NCI-H187 (cell line): ENCODE results near the gene ETS1.

Experiments used
- DNase-seq, 2 experiments: peaks; one replicate each; lab custom pipeline; 2025; lab: John Stamatoyannopoulos, UW

ETS1 gene

DNA sequence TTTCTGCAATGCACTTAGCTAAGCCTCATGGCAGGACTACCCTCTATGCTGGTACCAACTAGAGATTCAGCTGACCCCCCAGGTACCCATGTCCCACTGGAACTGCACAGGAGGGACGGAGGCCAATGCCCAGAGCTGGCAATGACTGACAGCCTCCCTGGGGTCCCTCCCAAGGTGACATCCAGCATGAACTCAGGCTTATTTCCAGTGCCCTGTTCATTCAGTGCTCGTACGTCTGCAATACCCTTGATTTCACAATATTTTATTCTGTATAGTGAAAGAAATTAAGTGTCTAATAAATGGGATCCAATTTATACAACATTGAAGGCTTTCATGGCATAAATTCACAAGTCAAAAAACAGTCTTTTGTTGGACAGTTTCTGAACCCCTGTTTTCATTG is 20.2 kb downstream of the ETS1 start:
- DNase-seq, result no peak

GRCh38 chr11:128565881-128566280 is 21.5 kb downstream of the ETS1 start:
- no peak for DNase-seq

DNA sequence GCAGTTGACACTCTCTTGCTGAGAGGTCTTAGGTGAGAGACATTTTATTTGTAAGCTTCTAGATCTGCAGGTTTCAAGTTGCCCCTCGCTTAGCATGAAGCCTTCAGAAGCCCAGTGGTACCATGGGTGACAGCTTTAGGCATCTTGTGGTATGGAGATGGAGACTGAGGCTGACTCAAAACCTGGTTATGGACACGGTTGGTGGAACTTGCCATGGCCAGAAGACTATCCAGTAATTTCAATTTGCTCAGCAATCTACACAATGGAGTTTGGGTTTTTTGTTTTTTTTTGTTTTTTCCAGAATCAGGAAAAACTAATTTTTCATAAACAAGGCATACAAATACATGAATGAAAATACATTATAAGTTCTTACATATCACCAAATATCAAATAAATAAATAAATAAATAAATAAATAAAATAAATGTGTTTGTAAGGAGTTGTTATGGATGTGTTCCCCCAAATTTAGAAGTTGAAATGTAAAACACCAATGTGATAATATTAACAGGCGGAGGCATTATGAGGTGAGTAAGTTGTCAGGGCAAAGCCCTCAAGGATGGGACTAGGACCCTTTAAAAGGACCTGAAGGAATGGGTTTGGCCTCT is 22.6 kb downstream of the ETS1 start:
- DNase-seq, result no peak

DNA sequence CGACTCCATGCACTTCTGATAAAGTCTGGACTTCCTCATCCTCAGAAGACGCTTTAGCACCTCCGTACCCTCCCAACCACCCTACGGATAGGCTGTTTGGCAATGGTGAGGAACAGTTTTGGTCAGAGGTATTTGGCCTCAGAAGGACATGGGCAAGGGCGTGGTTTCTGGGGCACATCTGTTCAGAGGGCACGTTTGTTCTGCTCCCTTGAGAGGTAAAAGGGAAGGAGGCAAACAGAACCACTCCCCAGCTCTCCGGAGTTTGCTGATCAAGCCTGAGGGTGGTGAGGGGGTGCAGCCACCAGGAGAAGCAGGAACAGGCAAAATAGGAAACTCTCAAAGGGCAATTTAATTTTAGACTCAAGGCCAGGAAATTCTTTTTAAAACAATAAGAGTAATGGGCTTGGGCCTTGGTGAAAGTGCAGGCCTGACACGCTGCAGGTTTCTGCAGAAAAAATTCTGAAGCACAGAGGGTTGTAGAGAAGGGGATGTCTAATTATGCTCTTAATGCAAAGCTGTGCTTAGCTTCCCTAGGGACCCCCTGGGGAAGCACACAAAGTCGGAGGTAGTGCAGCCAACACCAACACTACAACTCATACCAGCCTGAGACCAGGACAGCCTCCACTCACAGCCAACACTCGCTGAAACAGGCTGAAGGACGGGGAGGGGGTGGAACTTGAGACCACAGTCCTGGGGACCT is 23.3 kb downstream of the ETS1 start:
- DNase-seq, result no peak

GRCh38 chr11:128563308-128563707 is 24.1 kb downstream of the ETS1 start:
- DNase-seq, result no peak

DNA sequence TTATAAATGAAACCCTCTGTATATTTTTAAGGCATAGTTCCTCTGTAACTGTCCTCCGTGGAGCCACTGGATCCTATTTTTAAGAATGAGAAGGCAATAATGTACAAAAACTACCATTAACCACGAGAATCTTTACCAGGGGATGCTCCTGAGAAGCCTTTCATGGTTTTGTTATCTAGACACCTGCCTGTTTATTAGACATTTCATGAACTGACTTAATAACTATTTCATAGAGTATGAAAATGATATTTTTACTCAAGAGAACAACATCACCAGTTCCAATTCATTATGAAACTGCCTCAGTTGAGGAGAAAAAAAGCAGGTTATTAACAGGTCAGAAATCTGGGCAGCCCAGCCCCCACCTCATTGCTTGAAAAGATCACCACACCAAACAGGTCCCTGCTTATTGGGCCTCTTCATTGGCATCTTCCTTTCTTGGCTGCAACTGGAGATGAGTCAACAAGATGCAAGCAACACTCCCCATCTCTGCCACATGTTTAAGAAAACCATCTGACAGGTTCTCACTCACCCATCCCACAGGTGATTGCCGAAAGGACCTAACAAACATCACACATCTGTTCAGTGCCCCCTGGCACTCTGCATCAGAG is 27.8 kb downstream of the ETS1 start:
- DNase-seq, result no peak

DNA sequence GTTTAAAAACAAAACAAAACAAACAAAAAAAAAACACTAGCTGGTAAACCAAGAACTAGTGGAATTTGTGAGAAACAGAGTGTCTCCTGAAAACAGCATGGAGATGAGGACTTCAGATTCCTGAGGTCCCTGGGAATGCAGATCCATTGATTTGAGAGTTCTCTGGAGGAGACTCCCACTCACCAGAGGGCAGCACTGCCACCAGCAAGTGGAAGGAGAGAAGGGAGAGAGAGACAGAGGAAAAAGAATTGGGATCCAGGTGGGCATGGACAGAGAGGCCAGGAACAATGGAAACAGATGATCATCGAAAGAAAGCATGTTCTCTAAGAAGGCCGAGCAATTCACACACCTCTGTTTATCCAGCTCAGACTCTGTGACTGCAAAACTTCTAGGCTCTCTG is 31.8 kb downstream of the ETS1 start:
- DNase-seq, result no peak

- DNase-seq, result no peak
Measured at GRCh38 chr11:128553662-128554362, 33.5 kb downstream of the ETS1 start.

GRCh38 chr11:128552783-128553661 is 34.3 kb downstream of the ETS1 start:
- DNase-seq, result no peak

DNA sequence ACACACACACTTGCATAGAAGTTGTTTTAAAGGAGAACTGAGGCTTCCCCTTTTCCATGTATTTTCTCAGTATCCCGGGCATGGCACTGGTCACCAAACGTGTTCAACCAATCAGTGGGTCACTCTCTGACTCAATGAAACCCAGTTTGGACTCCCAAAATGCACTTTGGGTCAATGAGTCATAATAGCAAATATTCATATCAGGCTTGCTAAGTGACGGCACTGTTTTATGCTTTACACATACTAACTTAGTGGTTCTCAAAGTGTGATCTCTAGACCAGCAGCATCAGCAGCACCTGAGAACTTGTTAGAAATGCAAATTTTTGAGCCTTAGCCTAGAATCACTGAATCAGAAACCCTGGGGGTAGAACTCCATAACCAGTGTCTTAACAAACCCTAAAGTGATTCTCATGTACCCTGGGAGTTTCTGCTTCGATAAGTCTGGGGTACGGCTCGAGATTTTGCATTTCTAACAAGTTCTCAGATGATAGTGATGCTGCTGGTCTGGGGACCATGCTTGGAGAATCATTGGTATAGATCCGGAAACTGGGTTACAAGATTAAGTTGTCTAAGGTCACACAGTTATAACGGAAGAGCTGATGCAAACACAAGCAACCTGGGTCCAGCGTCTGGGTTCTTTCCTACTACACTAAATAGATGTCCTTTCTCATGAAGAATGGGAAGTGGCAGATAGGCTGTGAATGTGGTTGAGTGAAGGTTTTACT is 35.6 kb downstream of the ETS1 start:
- DNase-seq, result no peak

DNA sequence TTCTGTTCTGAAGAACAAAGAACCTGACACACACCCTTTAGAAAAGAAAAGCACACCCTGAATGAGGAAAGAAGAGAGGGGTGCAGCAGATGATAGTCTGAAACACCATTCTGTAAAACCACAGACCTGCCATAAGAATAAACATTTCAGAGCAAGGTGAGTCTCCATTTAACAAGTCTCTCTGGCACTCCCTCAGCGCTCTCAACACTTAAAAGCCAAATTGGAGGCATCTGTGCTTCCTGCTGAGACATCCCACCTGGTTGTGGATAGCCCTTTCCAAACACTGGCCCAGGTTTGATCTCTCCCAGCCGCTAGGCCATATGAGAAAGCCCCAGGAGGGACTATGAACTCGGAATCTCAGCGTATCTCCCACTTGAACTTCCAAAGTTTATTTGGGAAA is 36.3 kb downstream of the ETS1 start:
- DNase-seq, result no peak

- DNase-seq, result no peak
Measured at GRCh38 chr11:128550261-128550821, 37.0 kb downstream of the ETS1 start.

DNA sequence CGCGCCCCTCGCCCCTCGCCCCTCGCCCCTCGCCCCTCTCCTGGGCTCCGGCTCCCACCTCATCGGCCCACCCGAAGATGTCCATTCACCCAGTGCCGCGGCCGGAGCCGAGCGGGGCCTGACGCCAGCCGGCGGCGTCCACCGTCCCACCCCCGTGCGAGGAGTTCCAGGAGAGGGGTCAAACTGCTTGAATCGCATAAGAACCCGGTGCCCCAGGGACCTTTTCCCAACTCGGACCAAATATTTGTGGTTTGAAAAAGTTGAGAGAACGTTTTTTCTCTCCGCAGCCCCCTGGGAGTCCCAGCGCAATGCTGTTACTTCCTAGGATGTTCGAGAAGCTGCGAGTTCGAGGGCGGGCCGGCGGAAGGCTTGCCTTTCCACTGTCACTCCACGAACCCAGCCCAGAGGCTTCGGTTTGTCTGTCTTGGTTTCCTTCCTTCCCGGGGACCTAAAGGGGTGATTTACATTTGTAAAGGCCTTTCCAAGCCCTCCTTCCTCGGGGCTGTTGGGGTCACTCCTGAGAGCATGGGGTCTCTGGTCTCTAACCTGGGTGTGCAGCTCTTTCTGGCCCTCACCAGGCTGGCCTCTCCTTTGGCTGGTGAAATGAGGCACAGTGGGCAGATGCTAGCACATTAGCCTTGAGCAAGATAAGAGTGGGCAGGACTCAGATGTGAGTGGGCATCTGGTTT is 38.0 kb downstream of the ETS1 start:
- no peak for DNase-seq

- DNase-seq, result no peak
Measured at GRCh38 chr11:128548649-128549255, 38.6 kb downstream of the ETS1 start.

GRCh38 chr11:128547946-128548648 is 39.3 kb downstream of the ETS1 start:
- no peak for DNase-seq

GRCh38 chr11:128546916-128547315 is 40.4 kb downstream of the ETS1 start:
- no peak for DNase-seq

DNA sequence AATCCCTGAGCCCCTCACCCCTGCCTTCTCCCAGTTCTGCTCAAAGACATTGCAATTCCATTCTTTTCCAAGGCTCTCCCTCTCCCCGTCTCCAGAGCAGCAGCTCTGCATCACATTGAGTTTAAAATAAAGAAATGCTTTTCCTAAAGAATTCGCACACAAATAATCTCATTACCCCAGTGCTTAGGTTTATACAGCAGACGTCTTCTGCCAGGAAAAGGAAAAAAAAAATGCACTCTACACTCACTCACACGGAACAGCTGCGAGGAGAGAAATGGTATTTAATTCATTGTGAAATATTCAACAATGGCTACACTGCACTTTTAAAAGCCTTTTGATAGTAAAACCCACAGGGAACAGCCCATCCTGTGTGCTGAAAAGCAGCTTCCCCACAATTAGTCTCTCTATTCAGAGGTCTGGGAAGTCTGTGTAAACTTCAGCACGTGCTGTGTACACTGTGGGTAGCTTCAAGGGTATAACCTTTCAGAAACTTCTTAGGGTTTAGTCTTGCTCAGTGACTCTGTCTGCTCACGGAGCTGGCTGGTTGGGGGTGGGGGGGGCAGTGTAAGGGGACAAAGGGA is 42.8 kb downstream of the ETS1 start:
- no peak for DNase-seq

DNA sequence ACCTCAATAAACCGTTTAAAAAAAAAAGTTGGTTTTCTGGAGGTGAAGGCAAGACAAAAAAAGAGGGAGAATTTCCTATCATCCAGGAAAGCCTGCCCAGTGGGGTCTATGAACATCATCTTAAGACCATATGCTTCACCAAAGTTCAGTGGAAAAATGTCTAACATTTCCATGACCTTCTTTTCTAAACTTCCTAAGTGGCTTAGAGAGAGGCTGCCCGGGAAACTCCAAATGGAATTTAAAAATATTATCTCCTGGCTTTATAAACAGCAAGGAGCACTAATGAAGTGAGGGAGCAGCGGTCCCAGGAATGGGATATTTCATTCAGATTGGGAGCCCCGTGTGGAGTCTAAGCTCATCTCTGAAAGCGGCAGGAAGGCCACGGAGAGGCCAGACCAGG is 46.9 kb downstream of the ETS1 start:
- DNase-seq, result no peak

DNA sequence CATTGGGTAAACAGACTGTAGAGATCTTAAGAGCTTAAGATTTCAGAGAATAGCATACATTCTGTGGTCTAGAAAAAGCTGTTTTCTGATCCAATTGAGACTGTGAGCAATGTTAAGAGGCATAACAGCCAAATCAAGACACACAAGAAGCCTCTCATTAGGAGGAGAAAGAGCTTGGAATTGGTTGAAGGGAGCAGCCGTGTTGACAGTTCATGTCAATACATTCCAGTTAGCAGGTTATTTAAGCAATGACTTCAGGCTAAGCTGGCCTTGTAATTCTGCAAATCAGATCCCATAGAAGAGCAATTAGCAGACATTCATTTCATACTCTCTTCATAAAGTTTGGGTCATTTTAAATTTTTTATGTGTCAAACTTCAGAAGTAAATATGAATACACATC is 50.9 kb downstream of the ETS1 start:
- DNase-seq, result no peak
